ENCODE data around the gene LILRA1.
"Not testable (repeated sequence)": the region's sequence is repeated elsewhere in the genome, so short reads cannot be mapped to it uniquely, and the experiment has no call there.

GRCh38 chr19:54593445-54593844 is at the start of gene LILRA1:
- TF ChIP-seq, protein P1, sequence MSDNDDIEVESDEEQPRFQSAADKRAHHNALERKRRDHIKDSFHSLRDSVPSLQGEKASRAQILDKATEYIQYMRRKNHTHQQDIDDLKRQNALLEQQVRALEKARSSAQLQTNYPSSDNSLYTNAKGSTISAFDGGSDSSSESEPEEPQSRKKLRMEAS (IDR thresholded peaks at IDR 0.05; ENCODE audit: low read depth, low read length): not testable (repeated sequence)
- TF ChIP-seq YY1 (IDR thresholded peaks at IDR 0.05; ENCODE audit: low read depth, low read length); MYC (IDR thresholded peaks at IDR 0.05; ENCODE audit: insufficient read depth, insufficient read length, insufficient replicate concordance, low read length, severe bottlenecking); ZNF384 (IDR thresholded peaks at IDR 0.05; ENCODE audit: borderline replicate concordance, low read depth, low read length); POLR2A (IDR thresholded peaks at IDR 0.05; ENCODE audit: low read depth, low read length): not testable (repeated sequence)

All from GM12878 (cell line).